GM23338 (cell line): ENCODE results near the gene GPR18. TPM values are rescaled to one million over a fixed set of nuclear protein-coding genes. Genes with fewer than 3 reads are reported as not detected.

ENCODE experiments used
- ATAC-seq: fragments of 200-7000 bp; cut with Tn5 transposase; 3 replicates; pipeline ENCODE4 v1.9.1; 2020
- DNase-seq: peaks from one replicate; pipeline ENCODE4 v3.0.0-alpha.2; 2015; ENCODE audit warnings: low spot score
- H2AFZ ChIP-seq: fragments of 200-600 bp; sonication (generic); 2 replicates; pipeline ENCODE4 v1.8.0; 2016; ENCODE audit warnings: antibody characterized with exemption, mild to moderate bottlenecking, moderate library complexity
- H3F3A ChIP-seq: fragments of 200-600 bp; sonication (generic); replicated peaks from 2 replicates; pipeline ENCODE4 v1.8.0; 2017; ENCODE audit warnings: antibody characterized with exemption, mixed run types, low read depth
- H3K27ac ChIP-seq: fragments of 200-600 bp; sonication (generic); 2 replicates; pipeline ENCODE4 v1.6.1; 2016; ENCODE audit warnings: low read depth
- H3K27me3 ChIP-seq: fragments of 200-600 bp; sonication (generic); 2 replicates; pipeline ENCODE4 v1.8.0; 2016; ENCODE audit warnings: mild to moderate bottlenecking, mixed run types, moderate library complexity; ENCODE audit not compliant: insufficient read depth
- H3K36me3 ChIP-seq: fragments of 200-600 bp; sonication (generic); 2 replicates; pipeline ENCODE4 v1.8.0; 2016; ENCODE audit warnings: mild to moderate bottlenecking; ENCODE audit not compliant: insufficient read depth
- H3K4me1 ChIP-seq: fragments of 200-600 bp; sonication (generic); 2 replicates; pipeline ENCODE4 v1.8.0; 2016; ENCODE audit warnings: mild to moderate bottlenecking, moderate library complexity; ENCODE audit not compliant: insufficient read depth
- H3K4me2 ChIP-seq: fragments of 200-600 bp; sonication (generic); 2 replicates; pipeline ENCODE4 v1.7.1; 2017; ENCODE audit warnings: mixed run types
- H3K4me3 ChIP-seq: fragments of 200-600 bp; sonication (generic); 2 replicates; pipeline ENCODE4 v1.6.1; 2016; ENCODE audit warnings: mixed run types
- H3K79me2 ChIP-seq: fragments of 200-600 bp; sonication (generic); replicated peaks from 2 replicates; pipeline ENCODE4 v1.8.0; 2017; ENCODE audit warnings: mild to moderate bottlenecking; ENCODE audit not compliant: insufficient read depth
- H3K9me2 ChIP-seq: fragments of 200-600 bp; sonication (generic); 2 replicates; pipeline ENCODE4 v1.8.0; 2017; ENCODE audit not compliant: insufficient read depth
- H4K20me1 ChIP-seq: fragments of 200-600 bp; sonication (generic); replicated peaks from 2 replicates; pipeline ENCODE4 v1.8.0; 2017; ENCODE audit warnings: mild to moderate bottlenecking; ENCODE audit not compliant: insufficient read depth
- H3K27ac Mint-ChIP-seq: 2 replicates; pipeline ENCODE4 v1.8.0; 2020; ENCODE audit warnings: inconsistent platforms, mild to moderate bottlenecking, moderate library complexity, mixed read lengths
- H3K27me3 Mint-ChIP-seq: 3 replicates; pipeline ENCODE4 v1.8.0; 2022; ENCODE audit warnings: low read depth, mild to moderate bottlenecking, moderate library complexity, mixed read lengths, inconsistent platforms; ENCODE audit not compliant: insufficient read depth, poor library complexity
- H3K36me3 Mint-ChIP-seq: 3 replicates; pipeline ENCODE4 v1.8.0; 2021; ENCODE audit warnings: low read depth, mild to moderate bottlenecking, inconsistent platforms, moderate library complexity, mixed read lengths
- H3K4me1 Mint-ChIP-seq: 3 replicates; pipeline ENCODE4 v1.8.0; 2020; ENCODE audit warnings: mild to moderate bottlenecking, inconsistent platforms, mixed read lengths
- H3K4me3 Mint-ChIP-seq: 3 replicates; pipeline ENCODE4 v1.8.0; 2021; ENCODE audit warnings: moderate library complexity, mild to moderate bottlenecking, inconsistent platforms, mixed read lengths
- H3K9me3 Mint-ChIP-seq: 3 replicates; pipeline ENCODE4 v1.8.0; 2020; ENCODE audit warnings: moderate library complexity, mild to moderate bottlenecking, inconsistent platforms, mixed read lengths
- JUNB ChIP-seq: IDR thresholded peaks from one replicate; pipeline ENCODE4 v1.6.1; 2016; ENCODE audit warnings: antibody characterized with exemption; ENCODE audit not compliant: unreplicated experiment
- STAT1 ChIP-seq: IDR thresholded peaks from one replicate; pipeline ENCODE4 v1.6.1; 2016; ENCODE audit warnings: antibody characterized with exemption; ENCODE audit not compliant: unreplicated experiment
- ZNF114 ChIP-seq: fragments of 250-450 bp; sonication (Bioruptor Pico); IDR thresholded peaks from 2 replicates; pipeline ENCODE4 v1.5.0; 2020; ENCODE audit warnings: mild to moderate bottlenecking, moderate library complexity
- polyA plus RNA-seq: library from polyadenylated mRNA; unstranded; fragments of >200 nt; fragmentation: Nextera tagmentation; extraction: Ambion mirVana; gene quantifications from 2 replicates; pipeline ENCODE4 v1.2.1, GENCODE V29; 2016
- small RNA-seq: library from RNA; depleted of rRNA; stranded (forward); fragments of <200 nt; gene quantifications from one replicate; pipeline ENCODE3, GENCODE V24; 2014; ENCODE audit warnings: low replicate concordance
- total RNA-seq: library from RNA; depleted of rRNA; stranded (reverse); fragments of >200 nt; shearing (Covaris generic); gene quantifications from 2 replicates; pipeline ENCODE4 v1.2.3, GENCODE V29; 2014; rRNA removed

The GPR18 gene
- total and polyA plus RNA-seq, 2 experiments from 2014 or later: 2.6 TPM; not detected in 1

GRCh38 chr13:99205621-99206220 is 52.5 kb downstream of the GPR18 start:
- peaks cover 92% of the 10 kb centered on the region for H3K79me2 ChIP-seq
- DNase-seq: no peak
- H3K4me3 Mint-ChIP-seq: no peak overlapping the region; the same call in 2 of the 3 replicates
- no peak overlapping the region for H3K4me2 ChIP-seq
- H3K4me3 ChIP-seq: no peak overlapping the region
- H3K27ac Mint-ChIP-seq: no peak overlapping the region
- no peak for ATAC-seq
- H3K27me3 ChIP-seq: no peaks in the 10 kb centered on the region
- H3K9me2 ChIP-seq: no peaks in the 10 kb centered on the region
- peaks cover 8% of the 10 kb centered on the region for H3K27me3 Mint-ChIP-seq
- H3K36me3 Mint-ChIP-seq: peaks cover 26% of the 10 kb centered on the region
- H3K9me3 Mint-ChIP-seq: no peaks in the 10 kb centered on the region
- TF ChIP-seq STAT1 (no peak), ZNF114 (CRISPR knock-in tag) (no peak), JUNB (no peak)
- H3F3A ChIP-seq: no peaks in the 10 kb centered on the region
- no peak overlapping the region for H2AFZ ChIP-seq
- H4K20me1 ChIP-seq: peaks cover 53% of the 10 kb centered on the region
- peaks cover 10% of the 10 kb centered on the region for H3K4me1 ChIP-seq
- peaks cover 45% of the 10 kb centered on the region for H3K4me1 Mint-ChIP-seq
- peaks cover 3% of the 10 kb centered on the region; the same call in 1 of the 2 replicates for H3K36me3 ChIP-seq
- H3K27ac ChIP-seq: no peak overlapping the region

Small RNA genes lying within 50 kb of the gene (small RNA-seq; reads per million reads assigned to genes)
- gene RN7SKP9: 0.12 reads per million

Other genes with a start within 250 kb of the GPR18 start
- gene UBAC2, start 57.5 kb downstream of the GPR18 start, total RNA-seq: 76.9 and 112 TPM in 2 replicates
- 34.3 and 37.9 TPM in 2 replicates for gene UBAC2, start 57.5 kb downstream of the GPR18 start, polyA plus RNA-seq
- gene GPR183, start 49.0 kb upstream of the GPR18 start, total RNA-seq: not detected in 2 replicates
- 0.78 and 0.92 TPM in 2 replicates for gene GPR183, start 49.0 kb upstream of the GPR18 start, polyA plus RNA-seq
- 115 and 140 TPM in 2 replicates for gene TM9SF2, start 243.1 kb upstream of the GPR18 start, total RNA-seq
- gene TM9SF2, start 243.1 kb upstream of the GPR18 start, polyA plus RNA-seq: 49.4 and 50.5 TPM in 2 replicates